Tibial nerve (tissue), 3 donors: ENCODE measurements around the gene SPINK7.

Experiments used
- CTCF ChIP-seq, 5 experiments: fragments of 200-600 bp in 3 of 5; fragments of 450-650 bp in 2 of 5; sonication (generic) in 3 of 5; IDR thresholded peaks; one replicate each; pipeline ENCODE4 v1.5.1; 2016 to 2019; ENCODE audit warnings: antibody characterized with exemption in 5 of 5, mild to moderate bottlenecking in 3 of 5, moderate library complexity in 2 of 5
- POLR2A ChIP-seq, 2 donors: fragments of 450-650 bp; IDR thresholded peaks; one replicate each; pipeline ENCODE4 v1.6.1; 2017; ENCODE audit warnings: antibody characterized with exemption in 2 of 2, mild to moderate bottlenecking in 2 of 2, moderate library complexity in 2 of 2

- TF ChIP-seq POLR2A (IDR thresholded peaks at IDR 0.05) (no peak), CTCF (IDR thresholded peaks at IDR 0.05) (no peak)
Measured at GRCh38 chr5:148343046-148343407, 30.8 kb downstream of the SPINK7 start.
